HG03520 (cell line): ENCODE measurements around the gene TMEM223.
"Not testable (repeated sequence)": the region's sequence is repeated elsewhere in the genome, so short reads cannot be mapped to it uniquely, and the experiment has no call there.

ENCODE experiments used
- ATAC-seq: cut with Tn5 transposase; IDR thresholded peaks from one replicate; pipeline ENCODE4 v1.9.1; 2021; ENCODE audit warnings: mild to moderate bottlenecking, moderate library complexity; ENCODE audit not compliant: unreplicated experiment

TMEM223 gene, protein sequence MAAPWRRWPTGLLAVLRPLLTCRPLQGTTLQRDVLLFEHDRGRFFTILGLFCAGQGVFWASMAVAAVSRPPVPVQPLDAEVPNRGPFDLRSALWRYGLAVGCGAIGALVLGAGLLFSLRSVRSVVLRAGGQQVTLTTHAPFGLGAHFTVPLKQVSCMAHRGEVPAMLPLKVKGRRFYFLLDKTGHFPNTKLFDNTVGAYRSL

DNA sequence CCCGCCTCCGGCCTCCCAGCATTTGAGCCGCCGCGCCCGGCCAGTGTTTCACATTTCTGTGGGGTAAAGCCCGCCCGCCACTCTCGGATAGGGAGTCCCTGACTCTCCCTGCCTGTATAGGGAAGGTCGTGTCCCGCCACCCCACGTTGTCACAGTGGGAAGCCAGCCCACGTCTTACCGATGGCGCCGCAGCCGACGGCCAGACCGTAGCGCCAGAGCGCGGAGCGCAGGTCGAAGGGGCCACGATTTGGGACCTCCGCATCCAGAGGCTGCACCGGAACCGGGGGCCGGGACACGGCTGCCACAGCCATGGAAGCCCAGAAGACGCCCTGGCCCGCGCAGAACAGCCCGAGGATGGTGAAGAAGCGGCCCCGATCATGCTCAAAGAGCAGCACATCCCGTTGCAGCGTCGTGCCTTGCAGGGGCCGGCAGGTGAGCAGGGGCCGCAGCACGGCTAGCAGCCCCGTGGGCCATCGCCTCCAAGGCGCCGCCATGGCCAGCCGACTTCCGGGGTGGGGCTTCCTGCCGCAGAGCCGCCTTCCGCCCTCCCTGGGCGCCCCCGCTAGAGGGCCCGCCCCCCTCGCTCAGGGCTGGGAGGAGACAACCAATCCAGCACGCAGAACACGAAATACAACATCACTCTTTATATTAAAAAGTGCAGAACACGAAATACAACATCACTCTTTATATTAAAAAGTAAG, at the start of gene TMEM223:
TSS of gene TMEM223 (minus strand) at position 506 of the 701 bp plus-strand sequence. CDS start at position 494, 12 bp downstream.
- peak; percentile 43 for ATAC-seq

- not testable (repeated sequence) for ATAC-seq
These were observed 49.0 kb upstream of the TMEM223 start for GRCh38 chr11:62840721-62841360.

GRCh38 chr11:62839050-62839945, 47.5 kb upstream of the TMEM223 start, which contains the start of gene WDR74:
Gene WDR74 (minus strand): TSS chr11:62839590. CDS start chr11:62839570, 20 bp downstream.
- ATAC-seq: peak; percentile 45

- no peak for ATAC-seq
These were observed 43.5 kb upstream of the TMEM223 start for GRCh38 chr11:62835336-62835735.

DNA sequence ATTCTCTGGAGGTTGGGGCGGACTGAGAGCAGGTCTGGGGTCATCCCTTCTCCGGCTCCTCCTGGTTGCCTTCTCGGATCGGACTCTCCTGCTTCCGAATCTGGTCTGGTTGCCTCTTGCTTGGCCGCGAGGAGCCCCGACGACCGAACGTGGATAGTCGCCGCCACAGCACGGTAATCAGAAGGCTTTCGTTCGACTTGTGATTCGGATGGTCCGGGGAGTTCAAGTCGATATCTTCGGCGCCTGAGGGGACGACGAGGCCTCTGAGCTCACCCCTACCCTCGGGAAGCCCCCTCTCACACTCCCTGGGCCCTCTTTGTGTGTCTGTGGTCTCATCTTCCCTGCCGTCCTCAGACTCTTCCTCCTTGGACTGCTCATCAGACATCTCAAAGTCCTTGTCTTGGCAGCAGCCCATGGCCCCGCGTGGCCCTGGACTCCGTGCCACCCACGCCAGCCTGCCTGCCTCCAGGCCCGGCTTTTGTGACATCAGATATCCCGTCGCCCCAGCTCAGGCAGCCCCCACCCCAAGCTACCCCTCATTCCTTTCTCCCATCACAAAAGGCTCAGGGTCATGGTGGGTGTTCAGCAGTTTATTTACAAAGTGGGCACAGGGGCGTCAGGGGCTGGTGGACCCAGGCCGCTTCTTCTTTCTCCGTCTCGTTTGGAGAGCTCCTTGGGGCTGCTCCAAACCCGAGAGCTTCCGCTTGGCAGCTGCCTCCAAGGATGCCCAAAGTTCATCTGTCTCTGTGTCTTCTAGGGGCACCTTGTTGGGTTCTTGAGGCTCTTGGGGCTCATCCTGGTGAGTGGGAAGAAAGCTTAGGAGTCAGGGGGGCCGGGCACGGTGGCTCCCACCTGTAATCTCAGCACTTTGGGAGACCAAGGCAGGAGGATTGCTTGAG, 40.8 kb upstream of the TMEM223 start, which contains the start of gene TEX54:
TSS of gene TEX54 (minus strand) at position 506 of the 899 bp plus-strand sequence.
- ATAC-seq: no peak

- peak; percentile 75 for ATAC-seq
These were observed 39.9 kb upstream of the TMEM223 start, which contains the start of gene STX5 for GRCh38 chr11:62831520-62832335. Gene STX5 (minus strand): TSS chr11:62832051. CDS start chr11:62831243, 808 bp downstream.

- ATAC-seq: no peak
These were observed 39.2 kb upstream of the TMEM223 start for GRCh38 chr11:62830904-62831519.

DNA sequence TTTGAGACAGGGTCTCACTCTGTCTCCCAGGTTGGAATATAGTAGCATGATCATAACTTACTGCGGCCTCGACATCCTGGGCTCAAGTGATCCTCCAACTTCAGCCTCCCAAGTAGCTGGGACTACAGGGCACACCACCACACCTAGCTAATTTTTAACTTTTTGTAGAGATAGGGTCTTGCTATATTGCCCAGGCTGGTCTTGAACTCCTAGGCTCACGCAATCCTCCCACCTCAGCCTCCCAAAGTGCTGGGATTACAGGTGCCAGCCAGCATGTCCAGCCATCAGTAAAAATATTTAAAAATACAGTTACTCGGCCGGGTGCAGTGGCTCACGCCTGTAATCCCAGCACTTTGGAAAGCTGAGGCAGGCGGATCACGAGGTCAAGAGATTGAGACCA, 36.3 kb upstream of the TMEM223 start:
- not testable (repeated sequence) for ATAC-seq

- no peak for ATAC-seq
These were observed 31.9 kb upstream of the TMEM223 start for GRCh38 chr11:62823677-62824076.

DNA sequence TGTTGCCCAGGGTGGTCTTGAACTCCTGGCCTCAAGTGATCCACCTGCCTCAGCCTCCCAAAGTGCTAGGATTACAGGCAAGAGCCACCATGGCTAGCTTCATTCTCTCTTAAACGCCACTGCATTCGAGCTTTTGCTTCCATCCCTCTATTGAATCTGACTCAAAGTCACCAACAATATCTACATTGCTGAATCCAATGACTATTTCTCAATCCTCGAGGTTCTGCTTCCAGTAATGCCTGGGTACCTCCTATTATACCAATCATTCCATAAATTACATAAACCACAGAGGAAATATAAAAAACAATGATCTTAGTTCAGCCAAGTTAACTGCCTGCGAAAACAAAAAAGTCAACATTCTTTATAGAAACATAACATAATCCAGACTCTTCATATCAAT, 25.3 kb upstream of the TMEM223 start:
- ATAC-seq: no peak

- ATAC-seq: no peak
These were observed 24.8 kb upstream of the TMEM223 start for GRCh38 chr11:62816557-62816956.

DNA sequence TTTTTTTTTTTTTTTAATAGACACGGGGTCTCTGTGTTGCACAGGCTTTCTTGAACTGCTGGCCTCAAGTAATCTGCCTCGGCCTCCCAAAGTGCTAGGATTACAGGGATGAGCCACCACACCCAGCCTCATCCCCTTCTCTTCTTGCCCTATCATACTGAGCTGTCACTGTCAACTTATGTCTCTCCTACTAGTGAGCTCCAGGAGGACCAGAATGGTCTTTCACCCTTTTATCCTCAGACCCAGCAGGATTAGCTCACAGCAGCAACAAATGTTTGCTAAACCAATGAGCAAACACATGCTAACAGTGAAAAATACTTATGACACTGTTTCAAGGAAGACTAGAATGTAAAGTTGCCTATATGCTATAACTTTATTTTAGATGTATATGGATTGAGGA, 19.9 kb upstream of the TMEM223 start:
- no peak for ATAC-seq

- ATAC-seq: no peak
These were observed 18.9 kb upstream of the TMEM223 start for GRCh38 chr11:62810748-62811147.

DNA sequence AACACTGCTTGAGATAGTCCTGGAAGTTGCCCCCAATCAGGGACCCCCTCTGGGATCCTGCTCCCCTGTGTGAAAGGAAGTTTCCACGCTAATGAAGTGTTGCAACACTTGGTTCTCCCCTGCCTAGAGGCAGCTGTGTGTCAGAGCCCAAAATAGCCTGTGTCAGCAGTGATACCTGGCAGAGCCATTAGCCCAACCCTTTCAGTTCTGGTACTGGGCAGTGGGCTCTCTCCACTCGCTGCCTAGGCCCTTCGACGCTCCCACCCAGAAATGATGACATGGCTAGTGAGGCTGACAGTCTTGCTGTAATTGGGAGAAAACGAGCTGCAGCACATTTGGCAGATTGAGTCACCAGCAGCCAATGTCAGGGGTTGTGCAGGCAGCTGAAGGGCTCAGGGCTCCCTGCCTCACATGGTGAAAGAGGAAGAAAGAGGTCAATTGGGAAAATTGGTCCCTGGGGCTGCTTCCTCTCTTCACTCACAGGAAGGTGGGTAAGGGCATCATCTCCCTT, 14.9 kb upstream of the TMEM223 start:
- ATAC-seq: no peak

DNA sequence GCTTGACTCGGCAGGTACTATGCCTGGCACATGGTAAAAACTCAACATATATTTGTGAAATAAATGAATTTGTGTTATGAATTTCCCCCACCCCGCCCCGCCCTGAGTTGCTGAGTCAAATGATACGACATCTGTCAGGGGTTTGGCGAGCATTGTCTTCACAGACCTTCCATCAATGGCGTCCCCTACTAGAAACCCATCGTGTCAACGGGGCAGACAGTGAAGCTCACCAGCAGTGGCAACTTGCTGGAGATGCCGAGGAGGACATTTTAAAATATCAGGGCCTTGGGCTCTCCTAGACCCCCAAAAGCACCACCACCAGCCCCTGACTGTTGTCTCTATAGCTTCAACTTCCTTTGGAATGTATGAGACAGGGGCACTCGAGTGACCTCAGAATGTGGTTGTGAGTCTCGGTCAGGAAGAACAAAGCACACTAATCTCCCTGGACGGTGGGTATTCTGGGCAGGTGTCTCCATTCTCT, 14.2 kb upstream of the TMEM223 start:
- ATAC-seq: no peak

- peak; percentile 71 for ATAC-seq
These were observed 13.5 kb upstream of the TMEM223 start, which contains the start of gene NXF1 for GRCh38 chr11:62805076-62805892. Gene NXF1 (minus strand): TSS chr11:62805440. CDS start chr11:62805356, 84 bp downstream.
